GM18526 (cell line): Measurements from ENCODE around the gene PRDM10.

Source experiments
- POLR2A ChIP-seq: IDR thresholded peaks from 3 replicates; pipeline ENCODE4 v1.6.1; 2011; ENCODE audit not compliant: insufficient read length; ENCODE audit errors: extremely low read depth

The PRDM10 gene

GRCh38 chr11:129995163-129995562 is 7.5 kb downstream of the PRDM10 start:
- TF ChIP-seq POLR2A, result no peak

DNA sequence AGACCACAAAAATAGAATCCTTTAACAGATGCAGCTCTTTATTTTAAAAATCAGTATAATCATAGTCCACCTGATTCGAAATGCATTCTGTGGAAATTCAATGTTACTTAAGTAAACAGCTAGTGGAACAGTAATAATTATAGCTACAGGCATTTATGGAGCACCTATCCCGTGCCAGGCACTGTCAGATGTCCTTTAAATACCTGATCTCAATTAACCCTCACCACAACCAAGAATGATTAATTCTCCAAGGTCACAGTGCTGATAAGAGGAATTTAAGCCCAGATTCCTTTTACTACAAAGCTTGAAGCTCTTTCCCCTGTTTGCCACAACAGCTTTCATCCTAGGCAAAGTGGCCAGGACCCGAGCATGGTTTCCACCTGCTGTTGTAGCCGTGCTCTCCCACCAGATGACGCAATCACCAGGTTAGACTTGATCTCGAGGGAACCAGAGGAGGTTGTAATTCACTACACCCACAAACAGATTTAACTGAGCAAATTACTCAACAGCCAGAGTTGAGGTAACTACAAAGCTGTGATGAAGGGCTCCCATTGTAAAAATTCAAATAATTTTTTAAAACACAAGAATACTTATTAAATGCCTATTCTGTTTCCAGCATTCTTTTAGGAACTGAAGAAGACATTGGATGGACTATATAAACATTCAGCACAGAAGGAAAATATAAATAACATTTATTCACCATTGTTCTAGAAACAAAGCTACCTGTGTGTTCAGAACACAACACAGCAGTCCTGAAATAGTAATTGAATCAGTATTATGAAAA is 10.3 kb downstream of the PRDM10 start:
- no peak for TF ChIP-seq POLR2A

DNA sequence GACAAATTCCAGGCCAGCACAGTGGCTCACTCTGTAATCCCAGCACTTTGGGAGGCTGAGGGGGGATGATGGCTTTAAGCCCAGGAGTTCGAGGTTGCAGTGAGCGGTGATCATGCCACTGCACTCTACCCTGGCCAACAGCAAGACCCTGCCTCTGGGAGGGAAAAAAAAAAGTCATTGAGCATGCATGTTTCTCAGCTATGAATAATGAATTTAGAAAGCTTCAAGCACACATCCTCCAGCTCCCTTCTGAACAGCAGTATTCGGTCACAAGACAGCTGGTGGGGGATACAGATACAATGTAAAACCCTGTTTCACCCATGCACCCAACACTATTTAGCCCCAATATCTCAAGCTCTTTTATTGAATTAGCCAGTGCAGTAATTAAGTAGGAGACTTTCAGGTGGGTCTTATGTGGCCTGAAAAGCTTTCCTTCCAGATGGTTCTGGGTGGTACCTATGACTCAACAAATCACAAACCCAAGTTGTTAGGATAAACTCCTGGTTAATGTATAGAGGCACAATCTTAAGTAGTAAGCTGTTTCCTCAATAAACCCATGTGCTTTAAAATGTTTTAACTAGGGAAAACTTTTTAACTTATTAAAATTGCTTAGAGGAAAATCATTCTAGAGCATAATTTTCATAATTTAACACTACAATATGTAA is 13.4 kb downstream of the PRDM10 start:
- no peak for TF ChIP-seq POLR2A

GRCh38 chr11:129987950-129988349 is 14.7 kb downstream of the PRDM10 start:
- TF ChIP-seq POLR2A, result no peak

DNA sequence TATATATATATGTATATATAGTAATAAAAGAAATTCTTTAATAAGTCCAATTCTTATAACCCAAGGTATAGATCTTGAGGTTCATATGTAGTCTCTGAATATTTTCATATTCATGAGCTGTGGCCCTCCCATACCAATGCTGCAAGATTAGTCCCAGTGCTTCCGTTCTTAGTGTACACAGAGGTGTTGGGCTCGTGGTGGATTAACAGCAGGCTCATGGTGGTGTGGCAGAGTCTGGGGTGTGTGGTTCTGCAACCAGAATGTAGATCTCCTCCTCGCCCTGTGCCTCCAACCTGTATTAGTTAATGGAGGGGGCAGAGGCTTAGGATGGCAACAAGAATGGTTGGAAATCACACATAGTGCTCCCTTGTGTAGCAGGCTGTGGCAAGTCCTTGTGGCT is 16.8 kb downstream of the PRDM10 start:
- no peak for TF ChIP-seq POLR2A

DNA sequence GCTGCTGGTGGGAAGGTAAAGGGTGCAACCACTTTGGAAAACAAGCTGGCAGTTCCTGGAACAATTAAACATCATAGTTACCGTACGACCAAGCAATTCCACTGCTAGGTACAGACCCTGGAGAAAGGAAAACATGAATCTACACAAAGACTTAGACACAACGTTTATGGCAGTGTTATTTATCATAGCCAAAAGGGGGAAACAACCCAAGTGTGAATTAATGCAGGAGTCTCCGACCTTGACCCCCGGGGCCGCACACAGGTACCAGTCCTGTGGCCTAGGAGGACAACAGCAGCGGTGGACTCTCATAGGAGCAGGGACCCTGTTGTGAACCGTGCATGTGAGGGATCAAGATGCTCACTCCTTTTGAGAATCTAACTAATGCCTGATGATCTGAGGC is 22.5 kb downstream of the PRDM10 start:
- no peak for TF ChIP-seq POLR2A

DNA sequence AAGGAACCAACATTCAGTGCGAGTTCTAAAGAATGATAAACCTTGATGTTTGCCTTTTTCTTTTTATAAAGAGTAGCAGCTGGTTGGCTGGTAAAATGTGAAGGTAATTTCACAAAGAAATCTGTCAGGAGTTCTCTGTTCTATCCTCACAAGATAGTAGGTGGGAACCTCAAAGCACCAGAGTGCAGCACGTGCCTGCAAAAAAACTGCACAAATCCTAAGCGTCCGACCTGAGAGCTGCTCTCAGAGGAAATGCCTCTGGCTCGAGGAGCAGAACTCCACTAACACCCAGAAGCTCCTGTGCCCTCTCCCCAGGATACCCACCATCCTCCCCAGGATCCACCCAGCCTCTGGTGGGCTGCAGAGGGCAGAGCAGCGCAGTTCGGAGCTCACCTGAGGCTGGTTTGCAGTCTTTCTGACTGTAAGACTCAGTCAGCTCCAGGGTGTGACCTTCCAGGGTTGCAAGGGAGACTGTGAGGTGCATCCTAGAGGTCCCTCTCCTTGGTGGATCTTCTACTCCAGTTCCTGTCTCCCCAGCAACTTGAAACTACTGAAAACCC is 23.5 kb downstream of the PRDM10 start:
- TF ChIP-seq POLR2A, result no peak

- no peak for TF ChIP-seq POLR2A
Measured at GRCh38 chr11:129978447-129978846, 24.2 kb downstream of the PRDM10 start.

- no peak for TF ChIP-seq POLR2A
Measured at GRCh38 chr11:129976328-129976727, 26.3 kb downstream of the PRDM10 start.

- no peak for TF ChIP-seq POLR2A
Measured at GRCh38 chr11:129975543-129975942, 27.1 kb downstream of the PRDM10 start.

DNA sequence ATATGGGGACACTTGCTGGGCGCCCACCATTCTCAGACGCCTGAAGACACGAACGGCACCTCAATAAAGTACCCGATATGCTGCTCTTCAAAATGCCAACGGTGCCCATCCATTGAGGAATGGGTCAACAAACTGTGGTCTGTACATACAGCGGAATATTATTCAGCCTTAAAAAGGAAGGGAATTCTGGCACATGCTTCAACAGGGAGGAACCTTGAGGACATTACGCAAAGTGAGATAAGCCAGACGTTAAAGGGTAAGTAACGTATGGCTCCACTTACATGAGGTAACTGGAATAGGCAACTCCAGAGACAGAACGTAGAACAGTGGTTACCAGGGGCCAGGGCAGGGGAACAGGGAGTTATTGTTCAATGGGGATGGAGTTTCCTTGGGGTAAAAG is 28.0 kb downstream of the PRDM10 start:
- no peak for TF ChIP-seq POLR2A

DNA sequence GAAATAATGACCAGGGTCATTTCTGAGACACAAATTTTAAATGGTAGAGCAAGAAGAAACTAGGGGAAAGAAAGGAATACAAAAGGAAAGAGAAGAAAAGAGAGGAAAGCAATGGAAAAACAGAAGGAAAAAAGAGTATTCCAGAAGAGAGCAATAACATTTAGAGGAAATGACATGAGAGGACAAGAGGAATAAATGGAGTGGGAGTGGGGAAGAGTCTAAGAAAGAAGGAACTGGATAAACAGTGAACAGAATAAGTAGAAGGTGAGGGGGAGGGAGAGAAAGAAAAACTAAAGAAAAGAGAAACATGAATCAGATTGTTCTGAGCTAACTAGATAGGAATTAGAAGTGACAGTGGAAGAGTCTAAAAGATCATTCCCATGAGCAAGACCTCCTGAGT is 28.4 kb downstream of the PRDM10 start:
- no peak for TF ChIP-seq POLR2A

GRCh38 chr11:129973809-129974208 is 28.8 kb downstream of the PRDM10 start:
- TF ChIP-seq POLR2A, result no peak

DNA sequence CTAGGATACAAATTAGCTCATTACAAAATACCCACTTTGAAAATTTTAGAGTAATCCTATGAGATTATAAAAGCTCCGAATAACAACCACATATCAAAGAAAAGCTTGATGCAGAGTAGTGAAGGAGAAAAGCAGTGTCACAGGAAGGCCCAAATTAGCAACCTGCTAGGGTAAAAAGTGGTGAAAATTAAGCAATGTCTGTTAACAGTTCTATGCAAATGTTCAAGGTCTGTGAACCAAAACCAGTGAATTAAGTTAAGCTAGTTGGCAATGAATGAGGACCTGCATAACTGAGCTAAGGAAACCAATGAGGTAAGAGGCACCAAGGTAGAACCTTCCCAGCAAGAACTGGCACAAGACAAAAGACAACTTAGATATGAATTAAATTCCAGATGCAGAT is 29.6 kb downstream of the PRDM10 start:
- TF ChIP-seq POLR2A, result no peak

- no peak for TF ChIP-seq POLR2A
Measured at GRCh38 chr11:129972611-129973010, 30.0 kb downstream of the PRDM10 start.

- no peak for TF ChIP-seq POLR2A
Measured at GRCh38 chr11:129969920-129970319, 32.7 kb downstream of the PRDM10 start.

- no peak for TF ChIP-seq POLR2A
Measured at GRCh38 chr11:129968591-129969419, 33.8 kb downstream of the PRDM10 start.
